K562 (cell line): ENCODE results near the gene DUSP28. TPM values are rescaled to one million over a fixed set of nuclear protein-coding genes. Genes with fewer than 3 reads are reported as not detected.
A peak's percentile ranks its signal among the peaks of the same experiment; 100 is the strongest.

ENCODE experiments used
- ATAC-seq: fragments of 200-7000 bp; cut with Tn5 transposase; 3 replicates; pipeline ENCODE4 v1.9.1; 2020; ENCODE audit warnings: moderate library complexity
- BruUV-seq: library from RNA; stranded (reverse); fragments of 400-500 nt; replicated peaks from 2 replicates; lab custom pipeline; 2021; lab: Mats Ljungman, UMichigan
- CTCF ChIA-PET: fragments of 300-600 bp; formaldehyde crosslinking; extraction: SDS; loops from one replicate; lab custom pipeline; 2021; ENCODE audit warnings: low intra/inter-chr PET ratio; lab: Yijun Ruan, JAX
- POLR2A ChIA-PET: fragments of 300-600, 350-650 bp; sonication (Branson Sonifier 250); formaldehyde crosslinking; extraction: SDS; loops from one replicate; lab custom pipeline; 2021; ENCODE audit warnings: antibody characterized with exemption, inconsistent platforms; lab: Yijun Ruan, JAX
- DNase-seq, 4 experiments: peaks; one replicate each; pipeline versions ENCODE4 v3.0.0 to v3.0.0-alpha.2; 2011 to 2018; ENCODE audit warnings: low spot score in 3 of 4, mixed read lengths in 3 of 4; ENCODE audit errors: extremely low read depth in 1 of 4
- FAIRE-seq: peaks from 2 replicates; lab custom pipeline; 2011; peaks lifted over from hg19 to GRCh38; lab: Jason Lieb, UNC
- H2AFZ ChIP-seq: 2 replicates; pipeline ENCODE4 v1.6.0; 2011; ENCODE audit warnings: low read depth, low read length, control low read depth, inconsistent platforms
- H3K27ac ChIP-seq: fragments of 200-600 bp; 3 replicates; pipeline ENCODE4 v1.8.0; 2011; ENCODE audit warnings: low read depth, mild to moderate bottlenecking, control low read depth, inconsistent platforms, low read length, moderate library complexity, mixed read lengths; ENCODE audit errors: extremely low read depth
- H3K27me3 ChIP-seq, 2 experiments: fragments of 300-600 bp in 1 of 2; 2 replicates in 1 of 2; 3 replicates in 1 of 2; pipeline versions ENCODE4 v1.6.0 to v1.8.0; 2011; ENCODE audit warnings: inconsistent platforms in 2 of 2, low read length in 2 of 2, mild to moderate bottlenecking in 1 of 2, mixed read lengths in 1 of 2, moderate library complexity in 1 of 2; ENCODE audit not compliant: control insufficient read depth in 2 of 2, insufficient read depth in 2 of 2
- H3K36me3 ChIP-seq: fragments of 300-600 bp; 3 replicates; pipeline ENCODE4 v1.8.0; 2011; ENCODE audit warnings: mild to moderate bottlenecking, low read length, inconsistent platforms; ENCODE audit not compliant: control insufficient read depth, insufficient read depth
- H3K4me1 ChIP-seq, 2 experiments: fragments of 200-600 bp in 1 of 2; replicated peaks in 1 of 2; 2 replicates in 1 of 2; 3 replicates in 1 of 2; pipeline versions ENCODE4 v1.5.1 to v1.8.0; 2011; ENCODE audit warnings: inconsistent platforms in 2 of 2, low read length in 2 of 2, mild to moderate bottlenecking in 1 of 2, mixed read lengths in 1 of 2, moderate library complexity in 1 of 2; ENCODE audit not compliant: control insufficient read depth in 2 of 2, insufficient read depth in 2 of 2
- H3K4me2 ChIP-seq: 2 replicates; pipeline ENCODE4 v1.6.1; 2011; ENCODE audit warnings: low read length, control low read depth, inconsistent platforms, mixed read lengths; ENCODE audit not compliant: insufficient read depth
- H3K4me3 ChIP-seq: fragments of 200-600 bp; sonication (generic), shearing (Covaris generic); 2 replicates; pipeline ENCODE4 v1.5.1; 2016; ENCODE audit warnings: control low read depth, inconsistent platforms
- H3K79me2 ChIP-seq: fragments of 200-600 bp; 3 replicates; pipeline ENCODE4 v1.8.0; 2011; ENCODE audit warnings: low read length, inconsistent platforms; ENCODE audit not compliant: control insufficient read depth, insufficient read depth
- H3K9ac ChIP-seq, 2 experiments: 2 replicates each; pipeline versions ENCODE4 v1.6.0 to v1.6.1; 2011; ENCODE audit warnings: low read depth in 2 of 2, low read length in 2 of 2, control low read depth in 1 of 2, inconsistent platforms in 1 of 2, mild to moderate bottlenecking in 1 of 2, mixed read lengths in 1 of 2; ENCODE audit not compliant: insufficient read depth in 1 of 2
- H3K9me1 ChIP-seq: one replicate; pipeline ENCODE4 v1.6.0; 2011; ENCODE audit warnings: inconsistent platforms, mild to moderate bottlenecking, low read length, moderate library complexity; ENCODE audit not compliant: control insufficient read depth, insufficient read depth
- H3K9me3 ChIP-seq: replicated peaks from 2 replicates; pipeline ENCODE4 v1.5.1; 2011; ENCODE audit warnings: low read depth, low read length, inconsistent platforms; ENCODE audit not compliant: control insufficient read depth, insufficient read depth
- H4K20me1 ChIP-seq: replicated peaks from 2 replicates; pipeline ENCODE4 v1.6.1; 2011; ENCODE audit warnings: low read length, inconsistent platforms, mixed read lengths; ENCODE audit not compliant: control insufficient read depth, insufficient read depth
- CREM ChIP-seq: IDR thresholded peaks from 2 replicates; pipeline ENCODE4 v1.6.1; 2014; ENCODE audit warnings: antibody characterized with exemption, low read depth
- CTBP1 ChIP-seq: fragments of 450-650 bp; IDR thresholded peaks from 2 replicates; pipeline ENCODE4 v1.6.1; 2016; ENCODE audit warnings: borderline replicate concordance
- ELF1 ChIP-seq: fragments of 200-800 bp; sonication (Bioruptor generic); IDR thresholded peaks from 2 replicates; pipeline ENCODE4 v1.6.1; 2016; ENCODE audit warnings: missing genetic modification characterization, missing compliant biosample characterization
- HDAC3 ChIP-seq: fragments of 450-650 bp; IDR thresholded peaks from 2 replicates; pipeline ENCODE4 v1.6.1; 2018; ENCODE audit warnings: borderline replicate concordance, mild to moderate bottlenecking, moderate library complexity; ENCODE audit not compliant: partially characterized antibody
- LCOR ChIP-seq: sonication (generic); formaldehyde crosslinking; IDR thresholded peaks from 2 replicates; pipeline ENCODE4 v1.8.0; 2022; ENCODE audit warnings: mild to moderate bottlenecking, missing genetic modification reagents
- POLR2AphosphoS2 ChIP-seq: IDR thresholded peaks from 2 replicates; pipeline ENCODE4 v1.6.1; 2012; ENCODE audit warnings: low read length, improper control_type of control experiment
- POU5F1 ChIP-seq: fragments of 150-350 bp; IDR thresholded peaks from 2 replicates; pipeline ENCODE4 v1.6.1; 2014; ENCODE audit warnings: borderline replicate concordance, low read length, low read depth, mild to moderate bottlenecking; ENCODE audit not compliant: partially characterized antibody
- RB1 ChIP-seq: fragments of 450-650 bp; IDR thresholded peaks from 2 replicates; pipeline ENCODE4 v1.6.1; 2017; ENCODE audit warnings: low read depth, mild to moderate bottlenecking
- SMARCE1 ChIP-seq: fragments of 450-650 bp; IDR thresholded peaks from 2 replicates; pipeline ENCODE4 v1.7.1; 2016; ENCODE audit warnings: mild to moderate bottlenecking
- TAL1 ChIP-seq: fragments of 450-650 bp; IDR thresholded peaks from 2 replicates; pipeline ENCODE4 v1.6.1; 2016; ENCODE audit warnings: mild to moderate bottlenecking
- ZBTB17 ChIP-seq: fragments of 450-650 bp; formaldehyde crosslinking; IDR thresholded peaks from 2 replicates; pipeline ENCODE4 v1.4.0; 2020; ENCODE audit warnings: mild to moderate bottlenecking
- ZNF133 ChIP-seq: fragments of 250-450 bp; sonication (Bioruptor Pico); IDR thresholded peaks from 2 replicates; pipeline ENCODE4 v1.4.0; 2020; ENCODE audit warnings: mild to moderate bottlenecking
- ZNF197 ChIP-seq: fragments of 200-800 bp; sonication (Bioruptor generic); IDR thresholded peaks from 2 replicates; pipeline ENCODE4 v1.6.1; 2016; ENCODE audit warnings: low read depth, missing genetic modification characterization, missing compliant biosample characterization
- WGBS: fragments of 100-300 bp; shearing (Covaris generic); methylation state at CpG from one replicate; pipeline ENCODE4 v1.1.6; 2016; ENCODE audit warnings: low coverage, mixed read lengths; ENCODE audit not compliant: insufficient coverage; ENCODE audit errors: missing lambda C conversion rate; 5-methylcytosine and 5-hydroxymethylcytosine counted together
- in situ Hi-C: fragments of 300-500 bp; cut with MboI; formaldehyde crosslinking; loops from 4 replicates; pipeline ENCODE4 v1.15.0; 2018; ENCODE audit warnings: inconsistent platforms, mixed read lengths
- intact Hi-C: fragments of 100-400 bp; cut with micrococcal nuclease; formaldehyde crosslinking; loops from 2 replicates; pipeline ENCODE4 v1.14.2; 2022
- polyA plus RNA-seq, 8 experiments: library from polyadenylated mRNA; depleted of rRNA in 4 of 8; stranded (reverse) in 5 of 8; unstranded in 3 of 8; fragments of >200 nt; fragmentation: Nextera tagmentation in 2 of 8; fragmentation: Illumina TruSeq in 1 of 8; extraction: Ambion mirVana in 2 of 8; extraction: Trizol in 1 of 8; gene quantifications; 2 replicates each; pipeline versions ENCODE4 v1.2.1 to v1.2.3, GENCODE V29; 2011 to 2014; ENCODE audit warnings: inconsistent platforms in 1 of 8, missing spikeins in 1 of 8
- total RNA-seq, 7 experiments: library from RNA; depleted of rRNA in 6 of 7; stranded (reverse); fragments of >200 nt in 6 of 7; fragmentation: Illumina TruSeq in 2 of 7; extraction: Trizol in 2 of 7; gene quantifications; 2 replicates each; pipeline versions ENCODE4 v1.2.1 to v1.2.3, GENCODE V29; 2011 to 2021; ENCODE audit warnings: low replicate concordance in 1 of 7
- TF ChIP-seq, protein P1 (sequence below): fragments of 450-650 bp; IDR thresholded peaks from 2 replicates; pipeline ENCODE4 v1.6.1; 2016; ENCODE audit warnings: missing biosample characterization, missing genetic modification characterization
- TF ChIP-seq, protein P2 (sequence below): fragments of 250-450 bp; sonication (Bioruptor Pico); IDR thresholded peaks from 2 replicates; pipeline ENCODE4 v1.9.0; 2021; ENCODE audit warnings: mild to moderate bottlenecking
- TF ChIP-seq, protein P3 (sequence below): fragments of 250-450 bp; sonication (Bioruptor Pico); IDR thresholded peaks from 2 replicates; pipeline ENCODE4 v1.5.0; 2021; ENCODE audit warnings: mild to moderate bottlenecking, borderline replicate concordance

DUSP28 gene
- total and polyA plus RNA-seq, 9 of the 15 experiments (the other 6 are each of a cell fraction or from before 2014, with no cell fraction given), result 2.8 to 8.1 (median 4.2) TPM

DNA sequence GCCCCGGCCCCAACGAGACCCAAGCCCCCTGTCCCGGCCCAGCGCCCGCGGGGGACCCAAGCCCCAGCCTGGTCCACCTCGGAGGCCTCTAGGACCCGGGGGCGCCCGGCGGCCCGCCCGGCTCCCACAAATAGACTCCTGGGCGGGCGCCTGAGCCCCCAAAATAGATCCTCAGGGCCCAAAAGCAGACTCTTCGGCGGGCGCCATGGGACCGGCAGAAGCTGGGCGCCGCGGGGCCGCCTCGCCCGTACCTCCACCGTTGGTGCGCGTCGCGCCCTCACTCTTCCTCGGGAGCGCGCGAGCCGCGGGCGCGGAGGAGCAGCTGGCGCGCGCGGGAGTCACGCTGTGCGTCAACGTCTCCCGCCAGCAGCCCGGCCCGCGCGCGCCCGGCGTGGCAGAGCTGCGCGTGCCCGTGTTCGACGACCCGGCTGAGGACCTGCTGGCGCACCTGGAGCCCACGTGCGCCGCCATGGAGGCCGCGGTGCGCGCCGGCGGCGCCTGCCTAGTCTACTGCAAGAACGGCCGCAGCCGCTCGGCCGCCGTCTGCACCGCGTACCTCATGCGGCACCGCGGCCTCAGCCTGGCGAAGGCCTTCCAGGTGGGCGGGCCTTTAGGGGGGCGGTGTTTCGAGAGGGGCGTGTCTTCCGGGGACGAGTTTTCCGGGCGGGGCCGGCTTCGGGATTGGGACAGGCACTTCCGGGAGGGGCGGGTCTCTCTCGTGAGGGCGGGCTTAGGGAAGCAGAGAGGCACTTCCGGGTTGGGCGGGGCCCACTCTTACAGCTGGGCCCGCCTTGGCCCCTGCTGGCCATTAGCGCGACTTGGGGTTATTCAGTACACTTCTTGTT, 545 bp downstream of the DUSP28 start:
- H3K36me3 ChIP-seq, result peaks cover 34% of the 10 kb centered on the region
- peak; percentile 79 to 96 (median 88) for DNase-seq
- FAIRE-seq, result peak; percentile 58
- peak overlapping the region; percentile 90 for H3K4me2 ChIP-seq
- WGBS, result under 1% methylated on average over 26 of the region's 101 CpGs
- POLR2A ChIA-PET, result interaction anchor here (0.5 to 2.6 kb wide), 5 partner anchors 10 to 57 kb away, joined by 3 to 9 read pairs (median 3); partner anchors contain the start of gene CAPN10
- H3K4me3 ChIP-seq, result peak overlapping the region; percentile 77
- peak overlapping the region; percentile 96 for H3K27ac ChIP-seq
- intact Hi-C loops, result loop anchor here (1.0 to 10.0 kb wide), 2 partner anchors 23 to 46 kb away; no protein-coding TSS in a partner anchor
- 0 out of 2 replicates have a peak, but pooled peaks cover 1% of the 10 kb centered on the region for H3K9me3 ChIP-seq
- H3K4me1 ChIP-seq, result peaks cover 42 to 58% of the 10 kb centered on the region in 2 experiments
- H3K9me1 ChIP-seq, result no peaks in the 10 kb centered on the region
- peak overlapping the region; percentile 74 for H2AFZ ChIP-seq
- peak overlapping the region; percentile 88 to 94 for H3K9ac ChIP-seq
- ATAC-seq, result peak; percentile 76
- in situ Hi-C loops, result no loop called here
- peaks cover 87% of the 10 kb centered on the region for H3K79me2 ChIP-seq
- H3K27me3 ChIP-seq, result no peaks in the 10 kb centered on the region
- CTCF ChIA-PET, result no interaction called here
- no TSS peak for BruUV-seq
- H4K20me1 ChIP-seq, result no peaks in the 10 kb centered on the region
- TF ChIP-seq TAL1 (no peak), CREM (peak; percentile 21; the same call in 1 of the 2 replicates), ELF1 (tag) (peak; percentile 100), POLR2AphosphoS2 (no peak), RB1 (peak; percentile 84), LCOR (0 out of 2 replicates have a peak, but pooled peaks have one; percentile 40), ZBTB17 (CRISPR knock-in tag) (0 out of 2 replicates have a peak, but pooled peaks have one; percentile 14), ZNF197 (CRISPR knock-in tag) (peak; percentile 80; the same call in 1 of the 2 replicates), POU5F1 (no peak), CTBP1 (peak; percentile 91), SMARCE1 (no peak), ZNF133 (CRISPR knock-in tag) (no peak), HDAC3 (no peak)
- TF ChIP-seq, protein P1, sequence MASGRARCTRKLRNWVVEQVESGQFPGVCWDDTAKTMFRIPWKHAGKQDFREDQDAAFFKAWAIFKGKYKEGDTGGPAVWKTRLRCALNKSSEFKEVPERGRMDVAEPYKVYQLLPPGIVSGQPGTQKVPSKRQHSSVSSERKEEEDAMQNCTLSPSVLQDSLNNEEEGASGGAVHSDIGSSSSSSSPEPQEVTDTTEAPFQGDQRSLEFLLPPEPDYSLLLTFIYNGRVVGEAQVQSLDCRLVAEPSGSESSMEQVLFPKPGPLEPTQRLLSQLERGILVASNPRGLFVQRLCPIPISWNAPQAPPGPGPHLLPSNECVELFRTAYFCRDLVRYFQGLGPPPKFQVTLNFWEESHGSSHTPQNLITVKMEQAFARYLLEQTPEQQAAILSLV (tag), result no peak
- TF ChIP-seq, protein P2, sequence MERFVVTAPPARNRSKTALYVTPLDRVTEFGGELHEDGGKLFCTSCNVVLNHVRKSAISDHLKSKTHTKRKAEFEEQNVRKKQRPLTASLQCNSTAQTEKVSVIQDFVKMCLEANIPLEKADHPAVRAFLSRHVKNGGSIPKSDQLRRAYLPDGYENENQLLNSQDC (CRISPR knock-in tag), result no peak
- TF ChIP-seq, protein P3, sequence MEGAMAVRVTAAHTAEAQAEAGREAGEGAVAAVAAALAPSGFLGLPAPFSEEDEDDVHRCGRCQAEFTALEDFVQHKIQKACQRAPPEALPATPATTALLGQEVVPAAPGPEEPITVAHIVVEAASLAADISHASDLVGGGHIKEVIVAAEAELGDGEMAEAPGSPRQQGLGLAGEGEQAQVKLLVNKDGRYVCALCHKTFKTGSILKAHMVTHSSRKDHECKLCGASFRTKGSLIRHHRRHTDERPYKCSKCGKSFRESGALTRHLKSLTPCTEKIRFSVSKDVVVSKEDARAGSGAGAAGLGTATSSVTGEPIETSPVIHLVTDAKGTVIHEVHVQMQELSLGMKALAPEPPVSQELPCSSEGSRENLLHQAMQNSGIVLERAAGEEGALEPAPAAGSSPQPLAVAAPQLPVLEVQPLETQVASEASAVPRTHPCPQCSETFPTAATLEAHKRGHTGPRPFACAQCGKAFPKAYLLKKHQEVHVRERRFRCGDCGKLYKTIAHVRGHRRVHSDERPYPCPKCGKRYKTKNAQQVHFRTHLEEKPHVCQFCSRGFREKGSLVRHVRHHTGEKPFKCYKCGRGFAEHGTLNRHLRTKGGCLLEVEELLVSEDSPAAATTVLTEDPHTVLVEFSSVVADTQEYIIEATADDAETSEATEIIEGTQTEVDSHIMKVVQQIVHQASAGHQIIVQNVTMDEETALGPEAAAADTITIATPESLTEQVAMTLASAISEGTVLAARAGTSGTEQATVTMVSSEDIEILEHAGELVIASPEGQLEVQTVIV, result no peak
